GM21360 (cell line): ENCODE results near the gene CTNNA3.
"Not testable (repeated sequence)": the region's sequence is repeated elsewhere in the genome, so short reads cannot be mapped to it uniquely, and the experiment has no call there.

Experiments
- ATAC-seq: cut with Tn5 transposase; IDR thresholded peaks from one replicate; pipeline ENCODE4 v1.9.1; 2021; ENCODE audit warnings: mild to moderate bottlenecking, moderate library complexity; ENCODE audit not compliant: unreplicated experiment

Gene CTNNA3

GRCh38 chr10:67259319-67259929 lies 436.6 kb downstream of the CTNNA3 start:
- ATAC-seq: no peak

- ATAC-seq: no peak
These were observed 438.4 kb downstream of the CTNNA3 start for GRCh38 chr10:67257427-67258144.

- no peak for ATAC-seq
These were observed 439.0 kb downstream of the CTNNA3 start for GRCh38 chr10:67257018-67257417.

- ATAC-seq: no peak
These were observed 445.3 kb downstream of the CTNNA3 start for GRCh38 chr10:67250686-67251085.

GRCh38 chr10:67246066-67246555 lies 449.9 kb downstream of the CTNNA3 start:
- ATAC-seq: no peak

GRCh38 chr10:67242528-67242927 lies 453.5 kb downstream of the CTNNA3 start:
- ATAC-seq: no peak

GRCh38 chr10:67241451-67241850 lies 454.5 kb downstream of the CTNNA3 start:
- ATAC-seq: no peak

- no peak for ATAC-seq
These were observed 456.0 kb downstream of the CTNNA3 start for GRCh38 chr10:67239864-67240497.

- ATAC-seq: not testable (repeated sequence)
These were observed 465.1 kb downstream of the CTNNA3 start for GRCh38 chr10:67230680-67231500.

- no peak for ATAC-seq
These were observed 470.8 kb downstream of the CTNNA3 start for GRCh38 chr10:67225226-67225625.

- no peak for ATAC-seq
These were observed 471.4 kb downstream of the CTNNA3 start for GRCh38 chr10:67224553-67224952.

- ATAC-seq: no peak
These were observed 473.1 kb downstream of the CTNNA3 start for GRCh38 chr10:67222934-67223333.

GRCh38 chr10:67221939-67222494 lies 474.0 kb downstream of the CTNNA3 start:
- no peak for ATAC-seq

GRCh38 chr10:67211680-67212079 lies 484.3 kb downstream of the CTNNA3 start:
- no peak for ATAC-seq

- not testable (repeated sequence) for ATAC-seq
These were observed 488.1 kb downstream of the CTNNA3 start for GRCh38 chr10:67207923-67208322.

GRCh38 chr10:67200913-67201564 lies 495.0 kb downstream of the CTNNA3 start:
- no peak for ATAC-seq

- ATAC-seq: no peak
These were observed 520.6 kb downstream of the CTNNA3 start for GRCh38 chr10:67175354-67175753.

GRCh38 chr10:67173787-67174186 lies 522.2 kb downstream of the CTNNA3 start:
- ATAC-seq: no peak

GRCh38 chr10:67171970-67172369 lies 524.0 kb downstream of the CTNNA3 start:
- no peak for ATAC-seq

GRCh38 chr10:67156239-67156638 lies 539.8 kb downstream of the CTNNA3 start:
- ATAC-seq: no peak
